IPS-18c (cell line): ENCODE results near the gene TEX30.
"Not testable (repeated sequence)": the region's sequence is repeated elsewhere in the genome, so short reads cannot be mapped to it uniquely, and the experiment has no call there.

Experiments used
- H3K4me3 ChIP-seq: 2 replicates; pipeline ENCODE4 v1.7.0; 2013; ENCODE audit warnings: low read depth, mild to moderate bottlenecking, low read length, moderate library complexity; ENCODE audit not compliant: insufficient read depth
- H3K9me3 ChIP-seq: one replicate; pipeline ENCODE4 v1.6.1; 2013; ENCODE audit warnings: mild to moderate bottlenecking, low read length, moderate library complexity; ENCODE audit not compliant: control insufficient read depth, insufficient read depth

TEX30 gene

DNA sequence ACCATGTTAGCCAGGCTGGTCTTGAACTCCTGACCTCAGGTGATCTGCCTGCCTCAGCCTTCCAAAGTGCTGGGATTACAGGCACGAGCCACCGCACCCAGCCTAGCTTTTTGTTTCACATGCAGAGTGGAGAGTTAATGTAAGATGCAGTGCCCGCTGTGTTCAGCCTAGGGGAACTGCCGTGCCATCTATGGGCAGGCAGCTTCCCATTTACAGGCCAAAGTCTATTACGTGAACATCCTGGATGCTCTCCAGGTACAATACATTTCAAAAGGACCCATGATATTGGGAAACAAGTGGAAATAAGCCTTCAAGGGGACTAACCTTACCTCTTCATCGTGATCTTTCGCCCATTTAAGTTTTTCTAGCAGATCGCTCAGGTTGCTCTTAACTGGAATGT lies 15.1 kb upstream of the TEX30 start:
- Histone ChIP-seq H3K4me3 (no peak overlapping the region), H3K9me3 (no peaks in the 10 kb centered on the region)

DNA sequence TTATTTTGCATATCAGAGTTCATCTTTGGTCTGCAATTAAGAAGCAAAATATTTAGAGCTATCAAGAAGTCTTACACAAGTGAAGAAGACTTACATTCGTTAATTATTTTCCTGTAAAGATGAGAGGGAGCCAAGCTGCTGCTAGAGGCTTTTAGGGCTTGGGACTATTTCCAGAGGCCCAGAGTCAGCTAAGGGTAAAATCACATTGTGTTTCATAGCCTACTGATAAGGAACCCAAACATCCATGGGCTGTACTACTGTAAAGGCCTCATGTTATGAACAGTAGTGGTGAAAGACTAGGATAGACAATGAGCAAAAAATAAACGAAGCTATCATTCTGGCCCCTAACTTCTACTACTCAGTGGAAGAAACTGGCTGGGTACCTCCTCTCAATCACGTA lies 10.9 kb upstream of the TEX30 start:
- Histone ChIP-seq H3K4me3 (no peak overlapping the region), H3K9me3 (peaks cover 5% of the 10 kb centered on the region)

DNA sequence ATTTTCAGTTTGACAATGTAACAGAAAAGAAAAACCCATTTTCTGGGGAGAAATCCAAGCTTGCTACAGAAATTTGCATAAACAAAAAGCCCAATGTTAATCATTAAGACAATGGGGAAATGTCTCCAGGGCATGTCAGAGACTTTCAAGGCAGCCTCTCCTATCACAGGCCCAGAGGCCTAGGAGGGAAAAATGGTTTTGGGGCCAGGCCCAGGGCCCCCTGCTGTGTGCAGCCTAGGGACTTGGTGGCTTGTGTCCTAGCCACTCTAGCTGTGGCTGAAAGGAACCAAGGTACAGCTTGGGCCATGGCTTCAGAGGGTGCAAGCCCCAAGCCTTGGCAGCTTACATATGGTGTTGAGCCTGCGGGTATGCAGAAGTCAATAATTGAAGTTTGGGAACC lies 8.0 kb upstream of the TEX30 start:
- H3K9me3 ChIP-seq: peaks cover 5% of the 10 kb centered on the region
- H3K4me3 ChIP-seq: no peak overlapping the region

DNA sequence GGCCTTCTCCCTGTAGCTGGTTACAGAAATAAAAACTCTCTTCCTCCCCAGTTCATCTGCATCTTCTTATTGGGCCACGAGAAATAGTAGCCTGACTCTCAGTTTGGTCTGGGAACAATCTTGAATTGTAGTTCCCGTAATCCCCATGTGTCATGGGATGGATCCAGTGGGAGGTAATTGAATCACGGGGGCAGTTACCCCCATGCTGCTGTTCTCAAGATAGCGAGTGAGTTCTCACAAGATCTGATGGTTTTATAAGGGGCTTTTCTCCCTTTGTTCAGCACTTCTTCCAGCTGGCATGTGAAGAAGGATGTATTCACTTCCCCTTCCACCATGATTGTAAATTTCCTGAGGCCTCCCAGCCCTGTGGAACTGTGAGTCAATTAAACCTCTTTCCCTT lies 7.1 kb upstream of the TEX30 start:
- not testable (repeated sequence) for H3K9me3 ChIP-seq, H3K4me3 ChIP-seq

DNA sequence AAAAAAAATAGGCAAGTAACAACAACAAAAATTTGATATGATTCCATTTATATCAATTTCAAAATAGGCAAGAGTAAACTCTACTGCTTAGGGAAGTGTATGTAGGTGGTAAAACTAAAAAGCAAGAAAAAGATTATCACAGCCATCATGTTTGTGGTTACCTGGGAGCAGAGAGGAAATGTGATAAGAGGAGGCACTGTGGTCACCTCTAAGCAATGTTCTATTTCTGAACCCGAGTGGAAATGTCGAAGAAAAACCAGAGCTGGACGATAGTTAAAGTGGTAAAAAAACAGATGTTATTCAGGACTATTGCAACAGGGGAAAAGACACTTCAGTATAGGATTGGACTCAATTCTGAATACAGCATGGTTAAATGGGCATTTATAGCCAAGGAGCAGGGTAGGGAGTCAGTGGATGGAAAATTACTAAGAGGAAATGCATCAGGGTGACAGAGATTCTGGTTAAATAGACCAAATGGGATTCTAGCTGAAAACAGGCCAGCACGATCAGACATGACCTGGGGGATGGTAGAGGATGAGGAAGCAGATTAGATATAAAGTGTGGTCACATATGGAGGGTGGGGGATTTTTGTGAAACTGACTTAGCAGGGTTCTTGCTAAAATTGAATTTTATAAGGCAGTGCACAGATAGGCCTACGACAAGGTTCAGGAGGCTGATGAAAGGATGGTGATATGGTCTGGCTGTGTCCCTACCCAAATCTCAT lies 6.0 kb upstream of the TEX30 start:
- Histone ChIP-seq H3K9me3 (peaks cover 5% of the 10 kb centered on the region), H3K4me3 (no peak overlapping the region)

DNA sequence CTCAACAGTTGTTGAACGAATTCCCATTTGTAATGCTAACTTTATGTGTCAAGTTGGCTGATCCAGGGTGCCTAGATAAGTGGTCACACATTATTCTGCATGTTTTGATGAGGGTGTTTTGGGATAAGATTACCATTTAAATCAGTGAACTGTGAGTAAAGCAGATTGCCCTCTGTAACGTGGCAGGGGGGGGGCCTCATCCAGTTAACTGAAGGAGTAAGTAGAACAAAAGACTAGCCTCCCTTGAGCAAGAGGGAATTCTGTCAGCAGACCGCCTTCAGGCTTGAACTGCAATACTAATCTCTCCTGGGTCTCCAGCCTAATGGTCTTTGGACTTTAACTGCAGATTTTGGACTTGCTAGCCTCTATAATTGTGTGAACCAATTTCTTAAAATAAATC lies 4.2 kb upstream of the TEX30 start:
- no peak overlapping the region for H3K4me3 ChIP-seq
- peaks cover 5% of the 10 kb centered on the region for H3K9me3 ChIP-seq

DNA sequence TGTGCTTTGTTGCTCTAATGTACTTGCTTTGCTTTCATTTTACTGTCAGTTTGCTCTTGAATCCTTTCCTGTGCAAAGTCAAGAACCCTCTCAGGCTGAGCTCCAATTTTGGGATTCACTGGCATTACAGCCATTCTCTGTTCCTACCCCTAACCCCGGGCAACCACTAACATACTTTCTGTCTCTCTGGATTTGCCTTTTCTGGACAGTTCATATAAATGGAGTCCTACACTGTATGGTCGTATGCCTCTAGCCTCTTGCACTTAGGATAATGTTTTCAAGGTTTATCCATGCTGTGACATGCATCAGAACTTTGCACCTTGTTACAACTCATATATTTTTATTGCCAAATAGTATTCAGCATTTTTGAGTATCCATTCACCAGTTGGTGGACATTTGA lies 2.7 kb upstream of the TEX30 start:
- no peaks in the 10 kb centered on the region for H3K9me3 ChIP-seq
- H3K4me3 ChIP-seq: no peak overlapping the region

DNA sequence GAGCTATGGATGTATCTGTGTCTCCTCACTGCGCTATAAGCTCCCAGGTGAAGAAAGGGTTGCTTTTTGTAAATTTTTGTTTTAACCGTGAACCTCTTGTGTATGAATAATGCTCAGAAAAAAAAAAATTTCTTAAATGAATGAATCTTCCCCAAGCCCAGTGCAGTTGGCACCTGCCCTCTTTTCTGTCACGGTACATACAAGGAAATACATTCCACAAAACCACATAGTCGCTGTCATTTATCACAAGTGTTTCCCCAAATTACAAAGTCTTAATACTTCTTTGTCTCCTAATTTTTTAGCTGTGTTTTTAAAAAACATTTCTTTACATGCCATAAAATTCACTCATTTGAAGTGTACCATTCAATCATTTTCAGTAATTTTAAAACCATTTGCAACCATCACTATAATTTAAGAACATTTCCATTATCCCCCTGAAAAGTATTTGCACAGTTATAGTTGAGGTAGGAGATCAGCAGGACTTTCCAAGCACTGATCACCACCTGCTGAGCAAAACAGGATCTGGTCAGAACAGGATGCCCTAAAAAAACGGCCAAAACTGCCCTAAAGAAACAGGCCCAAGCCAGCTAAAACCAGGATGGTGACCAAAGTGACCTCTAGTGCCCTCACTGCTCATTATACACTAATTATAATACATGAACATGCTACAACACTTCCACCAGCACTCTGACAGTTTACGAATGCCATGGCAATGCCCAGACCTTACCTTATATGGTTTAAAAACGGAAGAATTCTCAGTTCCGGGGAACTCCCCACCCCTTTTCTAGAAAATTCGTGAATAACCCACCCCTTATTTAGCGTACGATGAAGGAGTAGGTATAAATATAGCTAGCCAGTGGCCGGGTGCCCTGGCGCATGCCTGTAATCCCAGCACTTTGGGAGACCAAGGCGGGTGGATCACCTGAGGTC lies 1.3 kb upstream of the TEX30 start:
- Histone ChIP-seq H3K4me3 (no peak overlapping the region), H3K9me3 (no peaks in the 10 kb centered on the region)

DNA sequence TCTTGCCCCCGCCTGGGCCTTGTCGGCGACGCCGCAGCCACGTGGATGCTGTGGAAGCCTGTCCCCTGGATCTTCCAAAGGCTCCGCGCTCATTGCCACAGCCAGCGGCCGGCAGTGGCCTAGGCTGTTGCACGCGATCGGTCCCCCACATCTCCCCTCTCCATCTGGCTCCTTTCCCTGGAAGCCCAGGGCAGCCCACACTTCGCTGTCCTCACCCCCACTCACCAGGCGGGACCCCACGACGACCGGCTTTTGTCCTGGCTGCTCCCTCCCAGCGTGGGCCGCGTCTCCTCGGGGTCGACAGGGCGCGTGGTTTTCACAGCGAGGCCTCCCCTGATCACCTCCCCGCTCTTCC lies 605 bp upstream of the TEX30 start:
- Histone ChIP-seq H3K9me3 (no peaks in the 10 kb centered on the region), H3K4me3 (peak overlapping the region; percentile 51; the same call in 1 of the 2 replicates)

DNA sequence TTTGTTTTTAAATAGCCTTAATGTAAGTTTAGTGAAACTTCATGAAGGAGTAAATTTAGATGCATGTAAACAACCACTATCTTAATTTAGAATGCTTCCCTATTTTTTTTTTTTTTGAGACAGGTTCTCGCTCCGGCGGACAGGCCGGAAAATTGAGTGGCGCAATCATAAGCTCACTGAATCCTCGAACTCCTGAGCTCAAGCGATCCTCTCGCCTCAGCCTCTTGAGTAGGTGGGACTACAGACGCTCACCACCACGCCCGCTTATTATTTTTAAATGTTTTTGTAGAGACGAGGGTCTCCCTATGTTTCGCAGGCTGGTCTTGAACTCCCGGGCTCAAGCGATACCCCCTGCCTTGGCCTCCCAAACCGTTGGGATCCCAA lies 1.6 kb downstream of the TEX30 start:
- no peaks in the 10 kb centered on the region for H3K9me3 ChIP-seq
- no peak overlapping the region for H3K4me3 ChIP-seq

DNA sequence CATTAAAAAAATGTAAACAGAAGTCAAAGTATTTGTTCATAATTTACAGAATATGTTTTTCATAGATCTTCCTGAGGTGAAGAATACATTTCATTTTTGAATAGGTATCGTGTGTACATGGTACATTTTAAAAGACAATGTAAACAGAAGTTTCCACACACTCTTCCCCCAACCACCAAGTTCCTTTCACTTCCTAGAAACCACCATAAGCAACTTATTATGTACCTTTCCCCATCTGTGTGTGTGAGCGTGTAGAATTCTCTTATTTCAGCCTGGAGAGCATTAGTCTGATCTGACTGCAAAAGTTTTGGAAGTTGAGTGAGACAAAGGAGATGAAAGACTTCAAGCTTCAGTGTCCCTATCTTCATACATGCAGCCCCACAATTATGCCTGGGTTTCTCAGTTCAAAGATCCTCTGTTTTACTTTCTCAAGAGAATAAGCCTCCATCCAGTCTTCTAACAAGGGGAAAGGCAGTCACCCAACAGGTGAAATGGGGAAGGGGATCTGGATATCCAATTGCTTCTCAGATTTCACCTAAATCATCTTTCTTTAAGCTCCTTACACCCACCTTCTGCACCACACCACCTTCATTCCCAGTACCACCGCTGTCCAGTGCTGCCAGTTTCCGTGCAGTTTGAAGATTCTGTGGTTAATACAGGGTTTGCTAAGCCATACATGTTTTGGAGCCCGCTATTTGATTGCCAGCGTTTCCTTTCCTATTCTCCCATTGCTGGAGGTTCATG lies 2.1 kb downstream of the TEX30 start:
- no peaks in the 10 kb centered on the region for H3K9me3 ChIP-seq
- no peak overlapping the region for H3K4me3 ChIP-seq

DNA sequence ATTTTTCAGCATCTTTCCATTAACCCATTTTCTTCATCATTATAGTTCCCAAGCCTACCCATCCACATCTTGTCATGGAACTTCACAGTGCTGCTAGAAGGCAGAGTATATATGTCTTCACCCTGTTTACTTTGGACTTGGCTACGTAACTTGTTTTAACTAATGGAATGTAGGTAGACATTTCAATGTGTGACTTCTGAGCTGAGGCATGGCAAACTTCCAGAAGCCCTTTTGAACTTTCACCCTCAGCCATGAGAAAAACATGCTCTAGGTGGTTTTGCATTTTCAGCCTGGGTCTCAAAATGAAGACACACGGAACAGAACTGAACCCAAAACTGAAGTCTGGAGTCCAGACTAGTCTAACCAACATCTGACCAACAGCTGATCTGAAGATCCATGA lies 3.2 kb downstream of the TEX30 start:
- H3K9me3 ChIP-seq: no peaks in the 10 kb centered on the region
- no peak overlapping the region for H3K4me3 ChIP-seq

DNA sequence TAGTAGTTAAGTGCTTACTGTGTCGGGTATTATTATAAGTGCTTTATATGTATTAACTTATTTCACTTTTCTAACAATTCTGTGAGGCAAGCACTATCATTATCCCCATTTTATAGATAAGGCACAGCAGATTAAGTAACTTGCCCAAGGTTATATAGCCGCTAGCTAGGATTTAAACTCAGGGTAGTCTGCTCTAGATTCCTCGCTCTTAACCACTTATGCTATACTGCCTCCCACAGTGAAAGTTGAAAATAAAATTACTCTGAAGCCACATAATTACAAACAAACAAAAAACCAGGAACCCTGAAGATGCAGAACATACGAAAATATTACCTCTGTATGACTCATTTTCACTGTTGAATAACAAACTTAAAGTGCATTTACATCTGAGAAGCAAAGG lies 3.9 kb downstream of the TEX30 start:
- no peak overlapping the region for H3K4me3 ChIP-seq

DNA sequence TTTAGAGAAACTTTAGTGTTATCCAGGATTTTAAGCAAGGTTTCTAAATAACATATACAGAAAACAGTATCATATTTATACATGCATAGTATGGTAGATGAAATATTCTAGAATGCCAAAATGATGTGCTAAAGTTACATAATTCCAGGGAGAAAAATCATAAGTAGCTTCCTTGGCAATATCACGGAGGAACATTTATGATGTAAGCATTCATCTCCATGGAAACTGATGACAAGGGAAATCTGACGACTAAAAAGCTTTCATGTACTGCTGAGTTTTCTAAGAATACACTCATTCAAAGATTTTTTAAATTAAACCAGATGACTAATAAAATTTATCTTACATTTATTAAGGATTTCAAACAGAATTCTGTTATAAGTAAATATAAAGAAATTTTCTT lies 4.7 kb downstream of the TEX30 start:
- Histone ChIP-seq H3K9me3 (no peaks in the 10 kb centered on the region), H3K4me3 (no peak overlapping the region)

More for the DNA sequence above, 3.9 kb downstream of the TEX30 start:
- H3K9me3 ChIP-seq: no peaks in the 10 kb centered on the region

DNA sequence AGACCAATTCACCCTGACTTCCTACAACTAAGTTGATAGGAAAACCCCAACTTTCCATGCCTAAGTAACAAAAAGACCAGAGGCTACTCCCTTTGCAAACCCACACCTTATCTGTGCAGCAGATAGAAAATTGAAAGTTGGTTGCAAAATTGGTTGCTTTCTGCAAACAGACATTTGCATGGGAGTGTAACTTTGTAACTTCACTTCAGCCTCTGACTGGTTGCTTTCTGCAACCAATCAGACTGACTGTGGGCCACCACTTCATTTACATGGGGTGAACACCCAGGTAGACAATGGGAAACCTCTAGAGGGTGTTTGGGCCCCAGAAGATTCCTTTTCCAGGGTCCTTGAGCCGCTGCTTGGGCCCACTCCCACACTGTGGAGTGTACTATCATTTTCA lies 9.8 kb downstream of the TEX30 start:
- Histone ChIP-seq H3K4me3 (no peak overlapping the region), H3K9me3 (no peaks in the 10 kb centered on the region)

DNA sequence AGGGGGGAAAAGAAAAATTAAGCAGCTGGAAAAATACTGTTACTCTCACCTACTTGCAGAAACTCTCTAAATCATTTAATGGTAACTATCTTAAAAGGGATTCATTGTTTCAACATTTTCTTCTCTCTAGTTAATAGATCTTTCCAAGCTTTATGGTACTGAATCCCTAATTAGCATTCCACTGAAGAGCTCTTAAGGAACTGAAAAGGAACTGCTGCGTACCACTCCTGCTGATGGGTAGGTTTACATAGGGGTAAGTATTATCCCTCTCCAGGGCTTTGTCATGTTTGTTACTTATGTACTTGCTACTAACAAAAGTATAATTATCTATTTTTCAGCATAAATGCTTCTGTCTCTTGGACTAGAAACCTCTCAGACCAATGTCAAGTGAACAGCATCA lies 12.5 kb downstream of the TEX30 start:
- H3K9me3 ChIP-seq: no peaks in the 10 kb centered on the region

DNA sequence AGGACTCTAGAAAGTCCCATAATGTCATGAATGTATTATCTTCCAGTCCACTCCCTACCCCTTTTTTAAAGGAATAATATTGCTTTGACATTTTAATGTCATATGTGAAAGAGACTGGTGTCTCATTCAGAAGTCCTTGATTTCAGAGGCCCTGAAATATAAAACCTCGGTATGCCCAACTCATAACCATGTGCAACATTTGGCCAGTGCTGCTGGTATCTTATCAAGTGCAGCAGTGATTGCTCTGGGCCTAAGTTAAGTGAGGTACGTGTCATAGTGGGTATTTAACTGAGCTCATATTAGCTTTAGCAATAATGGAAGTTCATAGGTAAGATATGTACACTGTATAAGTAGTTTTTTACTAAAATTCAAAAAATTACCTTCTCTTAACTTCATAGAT lies 14.7 kb downstream of the TEX30 start:
- no peak overlapping the region for H3K4me3 ChIP-seq
- H3K9me3 ChIP-seq: no peaks in the 10 kb centered on the region

More for the DNA sequence above, 12.5 kb downstream of the TEX30 start:
- H3K4me3 ChIP-seq: no peak overlapping the region

DNA sequence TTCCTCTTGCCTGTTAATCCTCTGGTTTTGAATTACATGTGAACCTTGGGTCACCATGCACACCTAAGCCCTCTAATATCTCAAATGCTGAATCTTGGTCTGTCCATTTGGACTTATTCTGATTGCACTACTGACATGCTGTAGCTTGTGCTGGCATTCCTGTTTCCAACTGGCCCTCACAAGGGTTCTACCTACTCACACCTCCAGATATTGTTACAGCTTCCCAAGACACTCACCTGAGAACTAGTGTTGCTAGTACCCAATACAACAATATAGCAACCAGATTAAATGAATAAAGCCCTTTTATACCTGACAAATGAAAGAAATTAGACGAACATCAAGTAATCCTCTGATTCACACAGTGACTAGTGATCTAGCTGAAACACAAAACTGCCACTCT lies 16.6 kb downstream of the TEX30 start:
- Histone ChIP-seq H3K4me3 (no peak overlapping the region), H3K9me3 (no peaks in the 10 kb centered on the region)
